TTC549 (cell line): ENCODE data around the gene PLCH1.

ENCODE experiments used
- FAIRE-seq: peaks from 2 replicates; lab custom pipeline; 2012; peaks lifted over from hg19 to GRCh38; lab: Jason Lieb, UNC

PLCH1 gene

GRCh38 chr3:155744010-155744625 lies 753 bp downstream of the PLCH1 start:
- FAIRE-seq: no peak

GRCh38 chr3:155743606-155744005 lies 1.3 kb downstream of the PLCH1 start:
- no peak for FAIRE-seq

- no peak for FAIRE-seq
These were observed 2.4 kb downstream of the PLCH1 start for GRCh38 chr3:155742349-155742965.

GRCh38 chr3:155741603-155742002 lies 3.3 kb downstream of the PLCH1 start:
- FAIRE-seq: no peak

- FAIRE-seq: no peak
These were observed 3.8 kb downstream of the PLCH1 start for GRCh38 chr3:155741101-155741500.

- no peak for FAIRE-seq
These were observed 5.7 kb downstream of the PLCH1 start for GRCh38 chr3:155739154-155739553.

GRCh38 chr3:155738580-155739076 lies 6.2 kb downstream of the PLCH1 start:
- no peak for FAIRE-seq

- FAIRE-seq: no peak
These were observed 6.9 kb downstream of the PLCH1 start for GRCh38 chr3:155737844-155738460.

- FAIRE-seq: no peak
These were observed 8.5 kb downstream of the PLCH1 start for GRCh38 chr3:155736381-155736780.

GRCh38 chr3:155730843-155731242 lies 14.0 kb downstream of the PLCH1 start:
- FAIRE-seq: no peak

GRCh38 chr3:155727836-155728235 lies 17.0 kb downstream of the PLCH1 start:
- FAIRE-seq: no peak

- FAIRE-seq: no peak
These were observed 30.6 kb downstream of the PLCH1 start for GRCh38 chr3:155714295-155714718.

- FAIRE-seq: no peak
These were observed 32.9 kb downstream of the PLCH1 start for GRCh38 chr3:155712008-155712407.

GRCh38 chr3:155704771-155705559 lies 39.9 kb downstream of the PLCH1 start:
- FAIRE-seq: no peak

GRCh38 chr3:155704061-155704460 lies 40.8 kb downstream of the PLCH1 start:
- FAIRE-seq: no peak

- no peak for FAIRE-seq
These were observed 41.9 kb downstream of the PLCH1 start for GRCh38 chr3:155702745-155703591.

- FAIRE-seq: peak; percentile 96
These were observed 42.9 kb downstream of the PLCH1 start for GRCh38 chr3:155701882-155702465.

- no peak for FAIRE-seq
These were observed 47.3 kb downstream of the PLCH1 start for GRCh38 chr3:155697542-155697941.

- FAIRE-seq: no peak
These were observed 54.0 kb downstream of the PLCH1 start for GRCh38 chr3:155690921-155691320.

- no peak for FAIRE-seq
These were observed 56.4 kb downstream of the PLCH1 start for GRCh38 chr3:155688481-155688880.

- FAIRE-seq: no peak
These were observed 61.5 kb downstream of the PLCH1 start for GRCh38 chr3:155683344-155683720.
